GM13977 (cell line): ENCODE data around the gene SELENOP.

Source experiments
- DNase-seq: peaks from one replicate; pipeline ENCODE4 v3.0.0; 2012; ENCODE audit warnings: low spot score
- in situ Hi-C: fragments of 300-500 bp; cut with MboI; formaldehyde crosslinking; loops from one replicate; pipeline ENCODE4 v1.12.0; 2022; ENCODE audit warnings: low sequenced_read_pairs, low pct_unique_long_range_greater_than_20kb, mixed read lengths, inconsistent platforms; ENCODE audit not compliant: unreplicated experiment
- TF ChIP-seq, protein P1 (sequence below): IDR thresholded peaks from 2 replicates; pipeline ENCODE4 v1.5.1; 2012; ENCODE audit warnings: mild to moderate bottlenecking, control low read depth; ENCODE audit not compliant: insufficient read depth; ENCODE audit errors: extremely low read depth, missing control alignments

The SELENOP gene

DNA sequence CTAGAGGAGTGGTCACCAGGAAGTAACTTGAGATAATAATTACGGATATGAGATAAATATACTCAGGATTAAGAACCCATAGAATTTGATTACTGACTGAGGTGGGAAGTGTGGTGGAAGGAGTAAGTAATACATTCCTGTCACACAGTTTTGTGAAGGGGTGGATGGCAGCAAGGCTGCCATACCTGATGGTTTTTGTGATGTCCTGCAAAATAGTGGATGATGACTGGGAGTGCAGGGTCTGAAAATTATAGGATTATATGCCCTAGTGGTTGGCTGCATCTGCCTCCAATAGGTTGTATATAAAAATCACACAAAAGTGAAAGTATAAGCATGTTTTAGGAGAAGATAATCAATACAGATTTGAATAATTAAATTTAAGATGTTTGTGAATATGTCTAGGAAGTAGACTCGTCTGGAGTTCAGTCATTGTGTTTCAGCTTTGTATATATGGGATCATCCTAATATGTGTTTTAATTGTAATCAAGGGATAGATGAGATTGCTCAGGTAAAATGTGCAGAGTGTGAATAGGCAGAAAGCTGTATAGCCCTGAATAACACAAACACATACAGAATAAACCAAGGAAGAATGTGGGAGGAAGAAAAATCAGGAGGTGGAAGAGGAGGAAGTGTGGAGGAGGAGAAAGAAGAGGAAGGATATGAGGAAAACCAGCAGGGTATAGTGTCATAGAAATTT is 5.5 kb downstream of the SELENOP start:
- in situ Hi-C loops = no loop called here
- no peak for DNase-seq
- TF ChIP-seq, protein P1, sequence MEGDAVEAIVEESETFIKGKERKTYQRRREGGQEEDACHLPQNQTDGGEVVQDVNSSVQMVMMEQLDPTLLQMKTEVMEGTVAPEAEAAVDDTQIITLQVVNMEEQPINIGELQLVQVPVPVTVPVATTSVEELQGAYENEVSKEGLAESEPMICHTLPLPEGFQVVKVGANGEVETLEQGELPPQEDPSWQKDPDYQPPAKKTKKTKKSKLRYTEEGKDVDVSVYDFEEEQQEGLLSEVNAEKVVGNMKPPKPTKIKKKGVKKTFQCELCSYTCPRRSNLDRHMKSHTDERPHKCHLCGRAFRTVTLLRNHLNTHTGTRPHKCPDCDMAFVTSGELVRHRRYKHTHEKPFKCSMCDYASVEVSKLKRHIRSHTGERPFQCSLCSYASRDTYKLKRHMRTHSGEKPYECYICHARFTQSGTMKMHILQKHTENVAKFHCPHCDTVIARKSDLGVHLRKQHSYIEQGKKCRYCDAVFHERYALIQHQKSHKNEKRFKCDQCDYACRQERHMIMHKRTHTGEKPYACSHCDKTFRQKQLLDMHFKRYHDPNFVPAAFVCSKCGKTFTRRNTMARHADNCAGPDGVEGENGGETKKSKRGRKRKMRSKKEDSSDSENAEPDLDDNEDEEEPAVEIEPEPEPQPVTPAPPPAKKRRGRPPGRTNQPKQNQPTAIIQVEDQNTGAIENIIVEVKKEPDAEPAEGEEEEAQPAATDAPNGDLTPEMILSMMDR = no peak

GRCh38 chr5:42804717-42805339 is 6.9 kb downstream of the SELENOP start:
- in situ Hi-C loops = no loop called here
- no peak for DNase-seq
- TF ChIP-seq, protein P1 = no peak

DNA sequence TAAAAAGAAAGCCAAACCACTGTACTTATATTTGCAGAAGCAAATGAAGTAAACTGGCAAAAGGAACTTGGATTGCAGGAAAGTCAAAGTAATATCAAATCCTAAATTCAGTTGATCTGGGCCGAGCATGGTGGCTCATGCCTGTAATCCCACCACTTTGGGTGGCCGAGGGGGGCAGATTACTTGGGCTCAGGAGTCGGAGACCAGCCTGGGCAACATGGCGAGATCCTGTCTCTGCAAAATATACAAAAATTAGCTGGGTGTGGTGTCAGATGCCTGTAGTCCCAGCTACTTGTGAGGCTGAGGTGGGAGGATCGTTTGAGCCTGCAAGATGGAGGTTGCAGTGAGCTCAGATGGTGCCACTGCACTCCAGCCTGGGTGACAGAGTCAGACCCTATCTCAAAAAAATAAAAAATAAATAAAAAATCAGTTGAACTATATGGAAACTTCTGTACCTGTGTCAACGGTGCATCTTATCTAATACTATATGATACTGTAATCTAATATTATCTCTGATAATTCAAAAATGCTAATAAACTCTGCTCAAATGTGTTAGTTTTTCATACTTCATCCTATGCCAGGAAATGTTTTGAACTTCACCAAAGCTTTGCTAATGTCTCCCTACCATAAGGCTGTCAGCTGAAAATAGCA is 10.1 kb downstream of the SELENOP start:
- DNase-seq = no peak
- in situ Hi-C loops = no loop called here
- TF ChIP-seq, protein P1 = no peak

DNA sequence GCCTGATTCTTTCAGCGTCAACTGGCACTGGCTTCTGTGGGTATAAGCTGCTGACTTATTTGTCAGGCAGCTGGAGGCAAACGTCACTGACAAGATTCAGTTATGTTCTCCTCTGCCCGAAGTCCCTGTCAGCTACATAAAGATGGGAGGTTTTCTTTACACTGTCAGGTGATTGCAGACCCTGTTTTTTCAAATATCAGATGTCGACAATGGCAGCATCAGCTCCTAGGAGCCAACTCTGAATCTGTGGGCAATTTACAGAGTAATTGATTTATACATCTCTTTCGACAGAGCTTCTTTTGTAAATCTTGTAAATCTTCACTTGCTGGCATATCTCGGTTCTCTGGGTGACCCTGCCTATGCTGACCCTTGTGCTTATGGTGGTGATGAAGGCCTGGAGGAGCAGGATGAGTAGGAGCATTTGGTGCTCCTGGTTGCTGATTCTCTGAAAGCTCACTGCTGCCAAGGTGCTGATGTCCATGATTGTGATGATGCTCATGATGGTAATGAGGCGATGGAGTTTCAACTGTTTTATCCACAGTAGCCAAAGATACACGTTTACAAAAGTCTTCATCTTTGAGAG is 10.9 kb downstream of the SELENOP start:
- in situ Hi-C loops = no loop called here

DNA sequence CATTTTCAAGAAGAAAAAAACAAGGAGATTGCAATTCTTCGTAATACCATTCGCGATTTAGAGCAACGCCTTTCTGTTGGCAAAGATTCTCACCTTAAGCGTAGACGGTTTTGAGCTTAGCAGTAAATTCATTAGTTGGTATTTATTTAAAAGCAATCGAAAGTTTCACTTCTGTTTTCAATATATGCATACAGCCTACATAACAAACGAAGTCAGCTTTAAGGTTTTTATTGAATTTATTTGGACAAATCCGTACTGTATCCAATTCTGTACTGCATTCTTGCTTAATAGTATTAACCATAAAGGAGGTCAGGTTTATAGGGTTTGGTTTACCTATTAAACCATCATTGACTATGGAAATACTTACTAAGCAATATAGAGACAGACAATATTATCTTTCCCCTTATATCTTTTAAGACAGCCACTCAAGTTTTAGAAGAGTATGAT is 12.0 kb downstream of the SELENOP start:
- TF ChIP-seq, protein P1 = no peak
- no peak for DNase-seq
- in situ Hi-C loops = no loop called here

More for the DNA sequence above, 10.9 kb downstream of the SELENOP start:
- no peak for DNase-seq
- TF ChIP-seq, protein P1 = no peak

- in situ Hi-C loops = no loop called here
- TF ChIP-seq, protein P1 = no peak
- DNase-seq = no peak
Observed at GRCh38 chr5:42799241-42799608, 12.5 kb downstream of the SELENOP start.
